Measurements from ENCODE around the gene GPR84. TPM values are rescaled to one million over a fixed set of nuclear protein-coding genes. Genes with fewer than 3 reads are reported as not detected.
"Not testable (repeated sequence)": the region's sequence is repeated elsewhere in the genome, so short reads cannot be mapped to it uniquely, and the experiment has no call there.

GPR84 gene
- polyA plus RNA-seq, 6 donors from 2014 or later, result not detected

GRCh38 chr12:54333420-54334034, 30.8 kb downstream of the GPR84 start:
- ATAC-seq (ENCODE audit: low read depth in 2 of 2) (no peak), DNase-seq (no peak)
- Mint-ChIP-seq H3K36me3 (no peaks in the 10 kb centered on the region), H3K27me3 (no peaks in the 10 kb centered on the region), H3K9me3 (no peaks in the 10 kb centered on the region), H3K4me3 (no peak overlapping the region), H3K27ac (no peak overlapping the region), H3K4me1 (peaks cover 14 to 39% (median 15%) of the 10 kb centered on the region in 3 donors)

- no peak overlapping the region for H3K4me3 Mint-ChIP-seq
- H3K36me3 Mint-ChIP-seq, result no peaks in the 10 kb centered on the region
- H3K27ac Mint-ChIP-seq, result no peak overlapping the region
- H3K27me3 Mint-ChIP-seq, result no peaks in the 10 kb centered on the region
- no peaks in the 10 kb centered on the region for H3K9me3 Mint-ChIP-seq
- ATAC-seq (ENCODE audit: low read depth in 2 of 2), result no peak
- no peak for DNase-seq
- H3K4me1 Mint-ChIP-seq, result peaks cover 15 to 32% (median 16%) of the 10 kb centered on the region in 3 donors
Measured at GRCh38 chr12:54331461-54331860, 32.8 kb downstream of the GPR84 start.

- Mint-ChIP-seq H3K4me1 (peaks cover 18 to 35% (median 23%) of the 10 kb centered on the region in 3 donors), H3K36me3 (no peaks in the 10 kb centered on the region), H3K27me3 (no peaks in the 10 kb centered on the region), H3K9me3 (no peaks in the 10 kb centered on the region), H3K27ac (peak overlapping the region in 3 of 6 donors; percentile 6 to 57 (median 52)), H3K4me3 (peak overlapping the region in 1 of 8 donors; percentile 7)
- ATAC-seq (ENCODE audit: low read depth in 2 of 2), result no peak
- no peak for DNase-seq
Measured at GRCh38 chr12:54330442-54330841, 33.8 kb downstream of the GPR84 start.

GRCh38 chr12:54329759-54330158, 34.5 kb downstream of the GPR84 start:
- Mint-ChIP-seq H3K27ac (peak overlapping the region in 1 of 6 donors; percentile 57), H3K4me1 (peaks cover 24 to 37% (median 29%) of the 10 kb centered on the region in 3 donors), H3K27me3 (no peaks in the 10 kb centered on the region), H3K9me3 (no peaks in the 10 kb centered on the region), H3K36me3 (no peaks in the 10 kb centered on the region), H3K4me3 (no peak overlapping the region)
- DNase-seq, result no peak
- ATAC-seq (ENCODE audit: low read depth in 2 of 2), result no peak

GRCh38 chr12:54328595-54329337, 35.5 kb downstream of the GPR84 start:
- ATAC-seq (ENCODE audit: low read depth in 2 of 2) (no peak), DNase-seq (no peak)
- H3K4me1 Mint-ChIP-seq, result peaks cover 28 to 46% (median 35%) of the 10 kb centered on the region in 3 donors
- H3K36me3 Mint-ChIP-seq, result no peaks in the 10 kb centered on the region
- H3K27ac Mint-ChIP-seq, result peak overlapping the region in 1 of 6 donors; percentile 24
- no peaks in the 10 kb centered on the region for H3K27me3 Mint-ChIP-seq
- H3K4me3 Mint-ChIP-seq, result peak overlapping the region in 1 of 8 donors; percentile 74
- H3K9me3 Mint-ChIP-seq, result no peaks in the 10 kb centered on the region

- ATAC-seq (ENCODE audit: low read depth in 2 of 2); DNase-seq; H3K27me3 Mint-ChIP-seq; H3K9me3 Mint-ChIP-seq; H3K36me3 Mint-ChIP-seq: not testable (repeated sequence)
- H3K4me3 Mint-ChIP-seq, result peak overlapping the region; percentile 94 to 100 (median 98)
- H3K4me1 Mint-ChIP-seq, result peaks cover 26 to 38% (median 31%) of the 10 kb centered on the region in 3 donors
- peak overlapping the region; percentile 97 to 99 (median 98) for H3K27ac Mint-ChIP-seq
Measured at GRCh38 chr12:54325442-54326109, 38.7 kb downstream of the GPR84 start.

- Mint-ChIP-seq H3K27ac (peak within 1 kb of the TSS; percentile 97 to 99 (median 98)), H3K4me3 (peak within 1 kb of the TSS; percentile 94 to 100 (median 98)), H3K9me3 (no peaks in the 10 kb centered on the region), H3K4me1 (peaks cover 19 to 32% (median 24%) of the 10 kb centered on the region in 3 donors), H3K27me3 (no peaks in the 10 kb centered on the region), H3K36me3 (no peaks in the 10 kb centered on the region)
- ATAC-seq (ENCODE audit: low read depth in 2 of 2) (peak; percentile 94 to 96), DNase-seq (peak; percentile 93)
Measured at GRCh38 chr12:54324617-54325441, 39.5 kb downstream of the GPR84 start, which contains the start of gene COPZ1. COPZ1 (plus strand) TSS chr12:54325131; CDS start chr12:54325164, 33 bp downstream.

- H3K36me3 Mint-ChIP-seq, result no peaks in the 10 kb centered on the region
- DNase-seq, result no peak
- no peak for ATAC-seq (ENCODE audit: low read depth in 2 of 2)
- H3K27me3 Mint-ChIP-seq, result no peaks in the 10 kb centered on the region
- H3K9me3 Mint-ChIP-seq, result no peaks in the 10 kb centered on the region
- H3K4me1 Mint-ChIP-seq, result peaks cover 12 to 23% (median 20%) of the 10 kb centered on the region in 3 donors
- no peak overlapping the region for H3K27ac Mint-ChIP-seq
- no peak overlapping the region for H3K4me3 Mint-ChIP-seq
Measured at GRCh38 chr12:54321363-54321762, 42.9 kb downstream of the GPR84 start.

Other genes starting within 250 kb of the GPR84 start
- 10 to 100 TPM; 27.3 to 44.4 (median 35.4) TPM for gene SMUG1, start 175.5 kb downstream of the GPR84 start, polyA plus RNA-seq (ENCODE audit: low read depth in 6 of 6)
- gene CBX5, start 84.4 kb downstream of the GPR84 start, polyA plus RNA-seq (ENCODE audit: low read depth in 6 of 6), result 10 to 100 TPM; 12.3 to 31.8 (median 24.1) TPM
- 100 to 1,000 TPM; 658 to 830 (median 791) TPM for gene HNRNPA1, start 83.8 kb downstream of the GPR84 start, polyA plus RNA-seq (ENCODE audit: low read depth in 6 of 6)
- 1 to 10 TPM in 3 of 6 donors, under 1 TPM in 2, not detected in 1; 0.51 to 3.6 (median 1.5) TPM for gene NFE2, start 63.5 kb downstream of the GPR84 start, polyA plus RNA-seq (ENCODE audit: low read depth in 6 of 6)
- gene COPZ1, start 39.4 kb downstream of the GPR84 start, polyA plus RNA-seq (ENCODE audit: low read depth in 6 of 6), result 100 to 1,000 TPM; 166 to 227 (median 177) TPM
- gene ZNF385A, start 20.2 kb upstream of the GPR84 start, polyA plus RNA-seq (ENCODE audit: low read depth in 6 of 6), result 10 to 100 TPM in 3 of 6 donors, 1 to 10 TPM in 3; 6.1 to 18.2 (median 10.5) TPM
- gene ITGA5, start 54.8 kb upstream of the GPR84 start, polyA plus RNA-seq (ENCODE audit: low read depth in 6 of 6), result 1 to 10 TPM in 5 of 6 donors, not detected in 1; 1.7 to 4.6 (median 2.3) TPM
- gene GTSF1, start 109.1 kb upstream of the GPR84 start, polyA plus RNA-seq (ENCODE audit: low read depth in 6 of 6), result 10 to 100 TPM in 2 of 6 donors, 1 to 10 TPM in 4; 7.9 to 36.6 (median 9.5) TPM
- 100 to 1,000 TPM; 122 to 157 (median 140) TPM for gene NCKAP1L, start 133.3 kb upstream of the GPR84 start, polyA plus RNA-seq (ENCODE audit: low read depth in 6 of 6)
- gene PDE1B, start 185.1 kb upstream of the GPR84 start, polyA plus RNA-seq (ENCODE audit: low read depth in 6 of 6), result under 1 TPM in 5 of 6 donors, not detected in 1; 0.05 to 0.11 (median 0.07) TPM
- gene PPP1R1A, start 224.2 kb upstream of the GPR84 start, polyA plus RNA-seq (ENCODE audit: low read depth in 6 of 6), result not detected

Measured in naive B cell (primary cell).